ENCODE measurements around the gene VPS50.

VPS50 gene, protein sequence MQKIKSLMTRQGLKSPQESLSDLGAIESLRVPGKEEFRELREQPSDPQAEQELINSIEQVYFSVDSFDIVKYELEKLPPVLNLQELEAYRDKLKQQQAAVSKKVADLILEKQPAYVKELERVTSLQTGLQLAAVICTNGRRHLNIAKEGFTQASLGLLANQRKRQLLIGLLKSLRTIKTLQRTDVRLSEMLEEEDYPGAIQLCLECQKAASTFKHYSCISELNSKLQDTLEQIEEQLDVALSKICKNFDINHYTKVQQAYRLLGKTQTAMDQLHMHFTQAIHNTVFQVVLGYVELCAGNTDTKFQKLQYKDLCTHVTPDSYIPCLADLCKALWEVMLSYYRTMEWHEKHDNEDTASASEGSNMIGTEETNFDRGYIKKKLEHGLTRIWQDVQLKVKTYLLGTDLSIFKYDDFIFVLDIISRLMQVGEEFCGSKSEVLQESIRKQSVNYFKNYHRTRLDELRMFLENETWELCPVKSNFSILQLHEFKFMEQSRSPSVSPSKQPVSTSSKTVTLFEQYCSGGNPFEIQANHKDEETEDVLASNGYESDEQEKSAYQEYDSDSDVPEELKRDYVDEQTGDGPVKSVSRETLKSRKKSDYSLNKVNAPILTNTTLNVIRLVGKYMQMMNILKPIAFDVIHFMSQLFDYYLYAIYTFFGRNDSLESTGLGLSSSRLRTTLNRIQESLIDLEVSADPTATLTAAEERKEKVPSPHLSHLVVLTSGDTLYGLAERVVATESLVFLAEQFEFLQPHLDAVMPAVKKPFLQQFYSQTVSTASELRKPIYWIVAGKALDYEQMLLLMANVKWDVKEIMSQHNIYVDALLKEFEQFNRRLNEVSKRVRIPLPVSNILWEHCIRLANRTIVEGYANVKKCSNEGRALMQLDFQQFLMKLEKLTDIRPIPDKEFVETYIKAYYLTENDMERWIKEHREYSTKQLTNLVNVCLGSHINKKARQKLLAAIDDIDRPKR

DNA sequence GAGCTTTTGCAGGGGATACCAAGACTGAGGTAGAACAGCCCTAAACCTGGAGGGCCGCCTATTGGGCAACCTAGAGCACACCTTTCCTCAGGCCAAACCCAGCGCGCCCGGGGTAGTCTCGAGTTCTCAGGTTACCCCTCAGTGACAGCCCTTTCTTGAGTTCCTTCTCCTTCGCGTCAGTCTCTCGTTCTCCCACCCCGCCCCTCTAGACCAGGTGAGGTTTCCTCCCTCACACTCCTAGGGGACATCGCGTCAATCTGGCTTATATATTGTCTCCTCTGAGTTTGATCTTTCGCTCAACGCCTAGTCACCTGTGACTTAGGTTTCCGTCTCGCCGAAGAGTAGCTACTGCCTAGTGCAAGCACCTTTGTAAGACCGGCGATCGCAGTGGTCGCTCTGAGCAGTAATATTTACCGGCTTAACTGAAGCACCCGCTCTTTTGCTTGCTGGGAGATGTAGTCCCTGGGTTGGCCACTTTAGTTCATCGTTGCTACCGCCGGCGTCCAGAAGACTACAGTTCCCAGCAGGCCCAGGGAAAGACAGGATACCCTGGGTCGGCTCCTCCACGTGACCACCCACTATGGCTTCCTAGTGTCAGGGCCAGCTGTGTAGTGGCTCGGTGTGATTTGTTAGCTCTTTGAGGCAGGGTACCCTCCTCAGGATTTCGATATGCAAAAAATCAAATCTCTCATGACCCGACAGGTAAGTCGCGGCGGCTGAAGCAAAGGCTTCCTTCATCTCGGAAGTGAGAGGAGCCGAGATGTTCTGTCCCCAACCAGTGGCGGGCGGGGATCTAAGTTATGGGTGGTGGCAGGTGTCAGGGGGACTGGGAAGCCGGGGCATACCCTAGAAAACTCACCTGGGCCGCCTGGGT, at the start of gene VPS50:
Gene VPS50 (plus strand): TSS at position 568 of the 874 bp plus-strand sequence. CDS start 102 bp downstream, at position 670.
- peak within 1 kb of the TSS; percentile 56 for H3K27ac ChIP-seq

DNA sequence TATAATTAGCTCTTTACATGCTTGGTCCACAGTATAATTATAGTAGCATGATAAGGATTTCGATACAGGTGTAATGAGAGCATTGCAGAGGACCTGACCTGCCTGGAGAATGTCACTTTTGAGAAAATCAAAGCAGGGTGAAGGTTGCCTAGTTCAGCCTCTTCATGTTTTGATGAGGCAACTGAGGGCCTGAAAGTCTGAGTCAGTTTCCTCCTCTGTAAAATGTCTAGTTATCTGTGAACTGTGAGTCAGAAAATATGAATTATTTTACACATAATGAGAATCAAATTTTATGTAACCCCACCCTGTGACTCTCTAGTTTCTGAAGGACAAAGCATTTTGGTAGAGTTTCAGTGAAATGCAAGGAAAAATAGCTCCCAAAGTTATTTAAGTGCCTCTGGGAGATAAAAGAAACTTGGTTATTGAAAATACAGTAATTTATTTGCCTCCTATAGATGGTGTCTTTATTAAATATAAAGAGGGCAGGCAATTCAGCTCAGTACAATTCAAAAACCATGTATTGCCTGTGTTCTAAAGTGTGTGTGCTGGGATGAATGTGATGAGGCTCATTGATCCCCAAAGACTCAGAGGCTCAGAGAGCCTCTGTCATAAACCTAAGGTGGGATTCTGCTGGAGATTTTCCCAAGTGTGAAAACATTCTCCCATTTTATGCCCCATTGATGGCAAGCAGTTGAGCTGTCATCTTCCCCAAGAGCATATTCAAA, 46.7 kb upstream of the VPS50 start:
- H3K9ac ChIP-seq, result no peak overlapping the region

More for the DNA sequence above, at the start of gene VPS50:
- Histone ChIP-seq H3K4me3 (peak within 1 kb of the TSS; percentile 85), H3K9ac (peak within 1 kb of the TSS; percentile 79), H3K4me1 (peaks cover 21% of the 10 kb centered on the region), H3K27me3 (no peaks in the 10 kb centered on the region), H3K36me3 (no peaks in the 10 kb centered on the region), H3K9me3 (no peaks in the 10 kb centered on the region), H4K20me1 (peaks cover 11% of the 10 kb centered on the region; the same call in 1 of the 2 replicates), H3K4me2 (peak within 1 kb of the TSS; percentile 94)
- TF ChIP-seq Cebpa-rat (IDR thresholded peaks at IDR 0.05), result no peak

DNA sequence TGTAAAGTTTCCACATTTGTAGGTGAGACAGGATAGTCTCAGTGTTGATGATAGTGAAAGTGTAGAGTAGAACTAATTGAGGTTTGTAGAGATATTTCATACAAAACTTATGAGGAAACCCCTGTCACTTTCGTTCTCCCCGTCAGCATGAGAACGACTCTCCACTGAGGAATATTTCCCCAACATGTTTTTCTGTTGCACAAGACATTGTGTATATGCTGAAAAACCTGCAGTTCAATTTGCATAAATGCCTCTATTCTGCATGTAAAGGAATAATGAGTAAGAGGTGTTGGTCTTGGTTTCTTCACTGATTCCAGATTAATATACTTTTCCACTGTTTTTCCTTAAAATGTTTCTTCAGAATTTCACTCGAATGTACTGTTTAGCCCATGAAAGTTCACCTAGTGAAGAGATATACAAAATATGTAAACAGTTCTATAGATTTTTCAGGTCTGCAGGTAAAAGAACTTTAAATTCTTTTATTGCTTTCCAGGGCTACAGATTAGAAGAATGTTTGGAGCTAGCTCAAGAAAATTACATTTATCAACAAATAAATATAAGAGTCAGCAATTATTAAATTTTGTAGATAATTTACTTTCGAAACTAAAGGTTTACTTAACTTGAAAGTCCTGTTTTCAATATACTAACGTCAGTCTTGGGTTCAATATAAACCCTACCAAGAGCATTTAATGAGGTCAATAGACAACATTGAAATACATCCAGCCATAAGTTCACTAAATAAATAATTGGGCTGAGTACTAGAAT, 43.1 kb upstream of the VPS50 start:
- H3K9ac ChIP-seq, result no peak overlapping the region
- no peaks in the 10 kb centered on the region for H4K20me1 ChIP-seq
- no peak overlapping the region for H3K4me3 ChIP-seq
- no peak for TF ChIP-seq Cebpa-rat (IDR thresholded peaks at IDR 0.05)
- no peaks in the 10 kb centered on the region for H3K36me3 ChIP-seq
- H3K27me3 ChIP-seq, result no peaks in the 10 kb centered on the region
- H3K4me2 ChIP-seq, result no peak overlapping the region
- H3K9me3 ChIP-seq, result no peaks in the 10 kb centered on the region
- no peak overlapping the region for H3K27ac ChIP-seq
- no peaks in the 10 kb centered on the region for H3K4me1 ChIP-seq

More for the DNA sequence above, 46.7 kb upstream of the VPS50 start:
- no peak for TF ChIP-seq Cebpa-rat (IDR thresholded peaks at IDR 0.05)
- Histone ChIP-seq H4K20me1 (no peaks in the 10 kb centered on the region), H3K4me2 (no peak overlapping the region), H3K36me3 (no peaks in the 10 kb centered on the region), H3K4me1 (no peaks in the 10 kb centered on the region), H3K4me3 (no peak overlapping the region), H3K9me3 (no peaks in the 10 kb centered on the region), H3K27ac (no peak overlapping the region), H3K27me3 (no peaks in the 10 kb centered on the region)

DNA sequence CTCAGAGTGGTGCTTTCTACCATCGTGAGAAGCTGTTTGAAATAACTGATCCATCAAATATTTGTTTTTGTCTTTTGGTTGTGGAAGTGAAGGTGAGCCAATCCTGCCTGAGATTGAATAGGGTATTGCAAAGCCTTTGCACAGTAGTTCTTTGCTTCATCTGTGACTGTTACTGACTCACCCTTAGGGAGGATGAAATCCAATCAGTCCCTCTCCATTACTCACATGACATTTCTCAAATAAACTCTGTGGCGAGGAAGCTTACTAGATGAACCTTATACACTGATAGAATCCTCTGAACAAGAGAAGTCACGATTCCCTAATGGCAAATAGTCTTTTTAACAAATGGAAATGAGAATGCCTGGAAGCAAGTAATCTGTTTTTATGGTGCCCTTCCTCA, 37.8 kb upstream of the VPS50 start:
- TF ChIP-seq Cebpa-rat (IDR thresholded peaks at IDR 0.05), result no peak
- no peaks in the 10 kb centered on the region for H4K20me1 ChIP-seq
- no peaks in the 10 kb centered on the region for H3K27me3 ChIP-seq
- no peaks in the 10 kb centered on the region for H3K36me3 ChIP-seq
- H3K4me3 ChIP-seq, result no peak overlapping the region
- no peak overlapping the region for H3K4me2 ChIP-seq
- peaks cover 6% of the 10 kb centered on the region; the same call in 1 of the 2 replicates for H3K4me1 ChIP-seq
- no peaks in the 10 kb centered on the region for H3K9me3 ChIP-seq
- H3K9ac ChIP-seq, result no peak overlapping the region
- H3K27ac ChIP-seq, result no peak overlapping the region

DNA sequence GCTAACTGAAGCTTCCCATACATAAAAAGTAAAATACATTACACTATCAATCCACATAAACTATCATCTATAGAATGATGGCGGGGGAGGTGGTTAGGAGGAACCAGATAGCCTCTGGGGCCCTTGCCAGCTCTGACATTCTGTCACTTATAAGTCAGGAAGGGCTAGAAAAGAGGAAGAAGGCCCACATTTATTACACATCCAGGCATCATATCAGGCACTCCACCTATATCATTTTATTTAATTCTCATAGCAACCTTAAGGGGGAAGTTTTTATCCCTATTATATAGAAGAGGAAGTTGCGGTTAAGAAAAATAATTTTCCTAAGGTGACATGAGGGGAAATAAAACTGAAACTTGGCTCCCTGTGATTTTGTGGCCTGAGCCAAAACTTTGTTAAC, 35.8 kb upstream of the VPS50 start:
- no peaks in the 10 kb centered on the region for H3K27me3 ChIP-seq
- H3K27ac ChIP-seq, result no peak overlapping the region
- H4K20me1 ChIP-seq, result no peaks in the 10 kb centered on the region
- no peaks in the 10 kb centered on the region for H3K36me3 ChIP-seq
- TF ChIP-seq Cebpa-rat (IDR thresholded peaks at IDR 0.05), result no peak
- H3K9me3 ChIP-seq, result no peaks in the 10 kb centered on the region
- no peak overlapping the region for H3K4me2 ChIP-seq
- no peak overlapping the region for H3K9ac ChIP-seq
- H3K4me1 ChIP-seq, result peaks cover 6% of the 10 kb centered on the region; the same call in 1 of the 2 replicates
- no peak overlapping the region for H3K4me3 ChIP-seq

DNA sequence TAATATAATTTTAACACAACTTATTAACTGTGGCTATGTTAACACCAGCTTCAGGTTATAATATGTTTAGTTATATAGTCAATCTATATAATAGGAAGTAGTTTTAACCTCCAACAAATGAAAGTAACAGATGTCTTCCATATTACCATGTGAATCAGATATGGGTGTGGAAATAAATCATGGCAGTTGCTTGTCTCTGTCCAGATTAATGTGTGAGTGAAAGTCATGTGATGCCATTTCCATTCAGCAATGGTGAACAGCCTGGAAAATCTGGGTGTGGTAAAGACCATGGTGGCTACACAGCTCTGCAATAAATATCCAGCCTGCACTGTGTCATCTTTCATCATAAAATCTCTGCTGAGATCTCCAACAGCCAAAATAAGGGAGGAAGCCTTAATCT, 33.7 kb upstream of the VPS50 start:
- Histone ChIP-seq H3K9ac (no peak overlapping the region), H3K4me3 (no peak overlapping the region)
- no peak for TF ChIP-seq Cebpa-rat (IDR thresholded peaks at IDR 0.05)

DNA sequence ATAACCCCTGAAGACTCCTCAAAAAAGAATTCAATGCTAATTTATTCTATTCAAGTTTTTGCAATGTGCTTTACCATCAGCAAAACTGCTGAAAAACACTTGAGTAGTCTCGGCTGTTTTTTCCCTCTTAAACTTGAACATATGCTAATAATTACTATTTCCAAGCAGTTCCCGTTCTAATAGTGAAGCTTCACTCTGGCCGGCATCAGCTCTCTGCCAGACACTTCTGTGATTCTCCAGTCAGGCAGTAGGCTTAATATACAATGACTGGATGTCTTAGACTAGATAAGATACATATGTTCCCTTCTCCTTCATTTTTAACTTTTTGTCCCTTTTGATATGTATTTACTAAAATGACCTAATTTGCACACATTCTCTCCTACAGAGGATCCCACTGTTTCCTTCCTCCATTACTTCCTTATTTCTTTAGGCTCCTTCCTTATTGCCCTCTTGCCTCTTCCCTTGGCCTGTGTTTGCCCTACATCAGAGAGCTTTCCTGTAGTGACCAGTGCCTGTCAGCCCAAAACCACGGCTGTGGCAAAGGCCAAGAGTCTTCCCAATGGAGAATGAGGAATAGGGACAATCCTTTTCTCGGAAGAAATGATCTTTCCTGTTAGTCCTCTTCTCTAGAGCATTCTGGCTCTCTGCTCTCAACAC, 29.4 kb upstream of the VPS50 start:
- Histone ChIP-seq H3K9ac (no peak overlapping the region), H4K20me1 (no peaks in the 10 kb centered on the region), H3K9me3 (no peaks in the 10 kb centered on the region), H3K4me1 (no peaks in the 10 kb centered on the region), H3K4me3 (no peak overlapping the region), H3K27ac (no peak overlapping the region), H3K4me2 (no peak overlapping the region), H3K27me3 (no peaks in the 10 kb centered on the region), H3K36me3 (no peaks in the 10 kb centered on the region)
- TF ChIP-seq Cebpa-rat (IDR thresholded peaks at IDR 0.05), result no peak

More for the DNA sequence above, 33.7 kb upstream of the VPS50 start:
- H3K9me3 ChIP-seq, result no peaks in the 10 kb centered on the region
- H3K36me3 ChIP-seq, result no peaks in the 10 kb centered on the region
- H4K20me1 ChIP-seq, result no peaks in the 10 kb centered on the region
- no peak overlapping the region for H3K4me2 ChIP-seq
- H3K4me1 ChIP-seq, result peaks cover 6% of the 10 kb centered on the region; the same call in 1 of the 2 replicates
- no peaks in the 10 kb centered on the region for H3K27me3 ChIP-seq
- no peak overlapping the region for H3K27ac ChIP-seq

DNA sequence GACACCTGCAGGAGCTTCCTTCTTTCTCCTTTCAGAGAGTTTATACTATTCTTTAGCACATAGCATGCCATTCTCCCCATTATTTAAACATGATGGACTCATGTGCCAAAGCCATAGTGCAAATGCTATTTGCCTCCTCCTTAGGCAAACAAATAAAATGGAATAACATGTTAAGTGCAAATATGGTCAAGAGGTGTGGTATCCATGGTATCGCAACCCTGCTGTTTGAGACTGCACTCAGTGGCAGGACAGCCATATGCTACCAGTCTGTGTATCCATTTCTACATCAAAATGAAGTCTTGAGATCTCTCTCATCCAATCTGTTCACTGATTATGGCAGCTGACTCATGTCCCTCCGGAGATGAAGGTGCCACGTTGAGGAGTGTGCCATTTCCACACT, 28.7 kb upstream of the VPS50 start:
- Histone ChIP-seq H3K4me1 (no peaks in the 10 kb centered on the region), H3K9ac (no peak overlapping the region), H3K27me3 (no peaks in the 10 kb centered on the region), H3K4me2 (no peak overlapping the region), H3K27ac (no peak overlapping the region), H3K36me3 (no peaks in the 10 kb centered on the region), H3K9me3 (no peaks in the 10 kb centered on the region), H3K4me3 (no peak overlapping the region), H4K20me1 (no peaks in the 10 kb centered on the region)
- no peak for TF ChIP-seq Cebpa-rat (IDR thresholded peaks at IDR 0.05)

Measured in BLaER1 (cell line).